ENCODE measurements around the gene DPM1. TPM values are rescaled to one million over a fixed set of nuclear protein-coding genes. Genes with fewer than 3 reads are reported as not detected.

DPM1 gene
- total and polyA plus RNA-seq, 2 of the 8 experiments (the other 6 are each of a cell fraction or from before 2014, with no cell fraction given) = 42.3 to 57.0 TPM

- H4K91ac ChIP-seq (replicated peaks; ENCODE audit: insufficient read length, low read length) = peak within 1 kb of the TSS; percentile 65
- peak within 1 kb of the TSS; percentile 97 for H4K8ac ChIP-seq (ENCODE audit: extremely low read depth, insufficient read depth, low read length)
- H3K79me1 ChIP-seq (ENCODE audit: low read depth, low read length) = peaks cover 8% of the 10 kb centered on the region; the same call in 1 of the 2 replicates
- peak within 1 kb of the TSS; percentile 40 for H3K56ac ChIP-seq (replicated peaks; ENCODE audit: insufficient read length, low read depth, low read length)
- peak within 1 kb of the TSS; percentile 18; the same call in 1 of the 2 replicates for H2BK12ac ChIP-seq (ENCODE audit: low read depth, low read length)
- no peaks in the 10 kb centered on the region for H3K27me3 ChIP-seq (replicated peaks in 1 of 4; ENCODE audit: control insufficient read depth in 3 of 4, extremely low read depth in 1 of 4, insufficient read depth in 3 of 4, low read length in 3 of 4)
- peaks cover 23 to 67% of the 10 kb centered on the region in 2 experiments for H3K79me2 ChIP-seq (ENCODE audit: control insufficient read depth in 1 of 2, insufficient read depth in 2 of 2, low read length in 2 of 2)
- no peak within 1 kb of the TSS for H2BK20ac ChIP-seq (ENCODE audit: low read length)
- no peak for FAIRE-seq
- H3K4ac ChIP-seq (replicated peaks; ENCODE audit: insufficient read length, low read depth, low read length) = peak within 1 kb of the TSS; percentile 80
- peak within 1 kb of the TSS; percentile 96 to 98 for H3K4me2 ChIP-seq (ENCODE audit: insufficient read depth in 1 of 2, low read depth in 2 of 2, low read length in 2 of 2)
- peak within 1 kb of the TSS; percentile 93 for H4K5ac ChIP-seq (ENCODE audit: insufficient read length, low read depth, low read length)
- POLR2A ChIA-PET (ENCODE audit: partially characterized antibody) = interaction anchor here (0.6 to 2.7 kb wide), 22 partner anchors 9 to 841 kb away, joined by 3 to 44 read pairs (median 4); partner anchors contain the start of genes ADNP and BCAS4
- peak within 1 kb of the TSS; percentile 98 for H3K27ac ChIP-seq (ENCODE audit: low read depth, low read length)
- no peak within 1 kb of the TSS for H2BK120ac ChIP-seq (replicated peaks; ENCODE audit: low read depth, low read length)
- H3K23me2 ChIP-seq (ENCODE audit: low read depth, low read length) = peaks cover 15% of the 10 kb centered on the region
- 3% methylated on average over 66 of the region's 67 CpGs; no CpG with 5 or more reads in 1 of the 2 experiments for WGBS, 2 experiments (ENCODE audit: extremely low coverage in 1 of 2, insufficient coverage in 1 of 2, insufficient read length in 1 of 2, insufficient replicate concordance in 2 of 2, low coverage in 1 of 2, low lambda C conversion rate in 2 of 2, missing lambda C conversion rate in 1 of 2)
- no peak within 1 kb of the TSS for H2BK15ac ChIP-seq (ENCODE audit: low read length)
- no peak within 1 kb of the TSS for H3K23ac ChIP-seq (ENCODE audit: insufficient read length)
- peak within 1 kb of the TSS; percentile 95 for H2AFZ ChIP-seq (ENCODE audit: low read length)
- no peak within 1 kb of the TSS for H3K18ac ChIP-seq (ENCODE audit: extremely low read depth, low read length)
- H3K36me3 ChIP-seq (ENCODE audit: control insufficient read depth in 2 of 4, insufficient read depth in 4 of 4, low read length in 3 of 4) = peaks cover under 1 to 11% (median 2%) of the 10 kb centered on the region in 4 experiments; a peak in 4 of 8 replicates
- DNase-seq (ENCODE audit: low read depth in 1 of 2, low spot score in 2 of 2) = peak; percentile 38 to 78
- H3K4me1 ChIP-seq (replicated peaks in 1 of 4; ENCODE audit: control insufficient read depth in 3 of 4, insufficient read depth in 4 of 4, low read length in 3 of 4) = peaks cover 4 to 8% (median 6%) of the 10 kb centered on the region in 4 experiments
- H3K9me3 ChIP-seq (ENCODE audit: insufficient read depth in 2 of 2, low read depth in 1 of 2, low read length in 1 of 2) = no peaks in the 10 kb centered on the region
- H3K14ac ChIP-seq (ENCODE audit: insufficient read length) = no peak within 1 kb of the TSS
- H4K20me1 ChIP-seq (replicated peaks in 1 of 2; ENCODE audit: control insufficient read depth in 1 of 2, insufficient read depth in 2 of 2, low read length in 2 of 2) = peaks cover 16 to 20% of the 10 kb centered on the region in 2 experiments
- CTCF ChIA-PET (ENCODE audit: partially characterized antibody) = interaction anchor here (1.2 to 2.4 kb wide), 4 partner anchors 10 to 165 kb away, joined by 4 to 6 read pairs (median 5); no protein-coding TSS in a partner anchor
- peak within 1 kb of the TSS; percentile 77 to 99 (median 94) for H3K4me3 ChIP-seq (ENCODE audit: extremely low read depth in 1 of 4, insufficient read depth in 2 of 4, low read depth in 3 of 4, low read length in 4 of 4)
- peak within 1 kb of the TSS; percentile 94; the same call in 1 of the 2 replicates for H2AK5ac ChIP-seq (ENCODE audit: low read depth, low read length)
- peak within 1 kb of the TSS; percentile 91 for H2BK5ac ChIP-seq (ENCODE audit: low read depth, low read length)
- H3K9ac ChIP-seq (replicated peaks in 1 of 4; ENCODE audit: extremely low read depth in 1 of 4, low read depth in 3 of 4, low read length in 3 of 4) = peak within 1 kb of the TSS; percentile 78 to 97 (median 86)
- TF ChIP-seq CEBPB (IDR thresholded peaks at IDR 0.05; ENCODE audit: low read depth, low read length) (no peak), KDM4A (IDR thresholded peaks at IDR 0.05; ENCODE audit: low read depth, low read length, severe bottlenecking) (peak; percentile 82), BACH1 (IDR thresholded peaks at IDR 0.05; ENCODE audit: low read length) (no peak), SIX5 (IDR thresholded peaks at IDR 0.05; ENCODE audit: low read depth, low read length) (peak; percentile 50), RXRA (IDR thresholded peaks at IDR 0.05; ENCODE audit: insufficient read depth, low read depth, low read length) (no peak), GABPA (IDR thresholded peaks at IDR 0.05; ENCODE audit: borderline replicate concordance, insufficient read depth, low read length) (peak; percentile 94), ASH2L (IDR thresholded peaks at IDR 0.05; ENCODE audit: low read length) (peak; percentile 70), CHD2 (IDR thresholded peaks at IDR 0.05; ENCODE audit: low read length) (no peak), MAX (IDR thresholded peaks at IDR 0.05) (0 out of 2 replicates have a peak, but pooled peaks have one; percentile 61), EZH2 (IDR thresholded peaks at IDR 0.05; ENCODE audit: low read depth, low read length, severe bottlenecking) (no peak), PHF8 (conservative IDR thresholded peaks at IDR 0.05; ENCODE audit: low read depth, low read length) (peak; percentile 63)
Measured at GRCh38 chr20:50958615-50959542, 547 bp upstream of the DPM1 start, which contains the start of gene MOCS3. Gene MOCS3, plus strand, starts transcription at chr20:50958818. Its CDS starts 25 bp downstream, at chr20:50958843.
